Measurements from ENCODE around the gene AWAT1.
"Not testable (repeated sequence)": the region's sequence is repeated elsewhere in the genome, so short reads cannot be mapped to it uniquely, and the experiment has no call there.

Gene AWAT1

DNA sequence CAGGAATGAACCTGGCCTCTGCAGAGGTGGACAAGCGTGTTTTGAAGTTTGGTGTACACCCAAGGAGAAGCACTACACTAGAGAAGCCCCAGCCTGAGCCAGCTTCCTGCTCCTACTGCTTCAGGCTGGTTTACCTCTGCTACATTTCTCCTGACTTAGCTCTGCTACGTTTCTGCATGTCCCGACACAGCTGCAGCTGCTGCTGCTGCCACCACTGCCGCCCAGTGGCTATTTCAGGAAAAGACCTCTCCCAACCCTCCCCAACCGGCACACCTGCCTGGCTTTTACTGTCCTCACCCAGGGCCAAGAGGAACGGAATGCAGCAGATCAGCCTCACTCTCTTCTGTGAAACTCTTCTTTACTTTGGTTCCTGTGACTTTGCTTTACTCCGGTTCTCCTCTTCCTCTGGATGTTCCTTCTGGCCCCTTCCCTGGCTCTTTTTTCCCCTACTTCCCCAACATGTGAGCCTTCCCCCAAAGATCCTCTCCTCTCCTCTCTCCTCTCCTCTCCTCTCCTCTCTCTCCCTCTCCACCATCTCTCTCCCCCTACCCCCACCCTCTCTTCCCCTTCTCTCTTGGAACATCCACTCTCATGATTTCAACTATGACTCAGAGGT, 28.6 kb downstream of the AWAT1 start:
- peak; percentile 60 for DNase-seq

- no peak for DNase-seq
Measured at GRCh38 chrX:70264784-70265183, 30.3 kb downstream of the AWAT1 start.

- DNase-seq: no peak
Measured at GRCh38 chrX:70268034-70268433, 33.6 kb downstream of the AWAT1 start, which contains the start of gene ARR3. Gene ARR3 (plus strand): TSS chrX:70268334. CDS start chrX:70269386, 1,052 bp downstream.

GRCh38 chrX:70274029-70274428, 39.6 kb downstream of the AWAT1 start:
- DNase-seq: not testable (repeated sequence)

DNA sequence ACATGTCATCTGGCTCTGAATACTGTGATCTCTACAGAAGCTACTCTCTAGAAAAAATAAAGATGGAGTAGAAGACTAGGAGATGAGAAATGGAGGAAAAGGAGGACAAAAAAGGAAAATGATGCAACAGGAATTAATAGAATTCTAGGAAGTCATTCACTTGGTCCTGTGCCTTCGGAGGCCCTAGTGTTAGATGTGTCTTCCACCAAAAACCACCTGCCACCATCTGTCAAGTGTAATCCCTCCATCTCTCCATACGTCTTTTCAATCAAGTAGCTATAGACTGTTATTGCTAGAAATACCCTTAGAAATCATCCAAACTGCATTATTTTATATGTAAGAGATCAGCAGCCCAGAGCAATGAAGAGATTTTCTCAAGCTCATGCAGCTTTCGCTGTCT, 44.6 kb downstream of the AWAT1 start:
- no peak for DNase-seq

- no peak for DNase-seq
Measured at GRCh38 chrX:70280573-70280972, 46.1 kb downstream of the AWAT1 start.

DNA sequence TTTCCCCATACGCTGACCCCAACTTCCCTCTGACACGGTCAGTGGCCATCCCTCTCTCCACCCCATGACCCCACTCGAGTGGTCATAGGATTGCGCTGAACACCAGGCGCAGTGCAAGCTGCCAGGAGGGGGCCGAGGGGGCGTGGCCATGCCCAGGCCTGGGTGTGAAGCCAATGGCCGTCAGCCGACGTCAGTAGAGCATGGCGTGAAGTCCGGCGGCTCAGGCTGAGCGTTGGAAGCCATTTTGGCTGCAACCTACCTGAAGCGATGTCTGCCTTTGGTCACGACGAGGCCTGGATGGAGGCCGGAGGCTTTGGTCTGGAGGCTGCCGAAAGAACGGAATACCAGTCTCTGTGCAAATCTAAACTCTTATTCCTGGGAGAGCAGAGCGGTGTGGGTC, 47.5 kb downstream of the AWAT1 start, which contains the start of gene RAB41:
RAB41 (plus strand) TSS at position 222 of the 400 bp plus-strand sequence; CDS start at position 268, 46 bp downstream.
- DNase-seq: no peak

GRCh38 chrX:70289168-70289792, 54.8 kb downstream of the AWAT1 start:
- DNase-seq: no peak

Data from activated CD4-positive, alpha-beta T cell treated with anti-CD3 and anti-CD28 coated beads, Interleukin-10, Interleukin-2, amounts not matched to agents 100 ng/mL and 50 ng/mL, durations not matched to agents 16 hours and 8 hours (primary cell).